Upper lobe of right lung (tissue), 1 donor: Measurements from ENCODE around the gene TSC1. TPM values are rescaled to one million over a fixed set of nuclear protein-coding genes. Genes with fewer than 3 reads are reported as not detected.

ENCODE experiments used
- ATAC-seq: fragments of 200-7000 bp; cut with Tn5 transposase; one replicate; pipeline ENCODE4 v1.9.1; 2020; ENCODE audit warnings: mild to moderate bottlenecking, moderate library complexity
- DNase-seq: peaks from one replicate; pipeline ENCODE4 v3.0.0-alpha.2; 2020
- H3K27ac ChIP-seq: fragments of 200-600 bp; one replicate; pipeline ENCODE4 v1.8.0; 2022
- H3K27me3 ChIP-seq: fragments of 200-600 bp; one replicate; pipeline ENCODE4 v1.8.0; 2022; ENCODE audit warnings: mild to moderate bottlenecking
- H3K36me3 ChIP-seq: fragments of 200-600 bp; one replicate; pipeline ENCODE4 v1.8.0; 2022
- H3K4me1 ChIP-seq: fragments of 200-600 bp; one replicate; pipeline ENCODE4 v1.8.0; 2022
- H3K4me3 ChIP-seq: fragments of 200-600 bp; one replicate; pipeline ENCODE4 v1.8.0; 2022; ENCODE audit warnings: mild to moderate bottlenecking
- H3K9me3 ChIP-seq: fragments of 200-600 bp; one replicate; pipeline ENCODE4 v1.8.0; 2022
- intact Hi-C: fragments of 100-400 bp; cut with DNase I; formaldehyde crosslinking; loops from one replicate; pipeline ENCODE4 v1.11.0; 2022
- total RNA-seq: library from RNA; stranded (reverse); fragmentation: NEBNext Ultra II Directional; extraction: Animal tissue kit (Norgen Biotek cat#: 25700); gene quantifications from one replicate; pipeline ENCODE4 v1.2.1, GENCODE V29; 2021
- TF ChIP-seq, protein P1 (sequence below): fragments of 200-600 bp; IDR thresholded peaks from one replicate; pipeline ENCODE4 v1.8.0; 2022; ENCODE audit warnings: antibody characterized with exemption
- donor health status: DM: no; HTN: yes; CAD: no; lungs with severe emphysema.

TSC1 gene
- total RNA-seq, 1 donor from 2014 or later: 44.9 TPM

DNA sequence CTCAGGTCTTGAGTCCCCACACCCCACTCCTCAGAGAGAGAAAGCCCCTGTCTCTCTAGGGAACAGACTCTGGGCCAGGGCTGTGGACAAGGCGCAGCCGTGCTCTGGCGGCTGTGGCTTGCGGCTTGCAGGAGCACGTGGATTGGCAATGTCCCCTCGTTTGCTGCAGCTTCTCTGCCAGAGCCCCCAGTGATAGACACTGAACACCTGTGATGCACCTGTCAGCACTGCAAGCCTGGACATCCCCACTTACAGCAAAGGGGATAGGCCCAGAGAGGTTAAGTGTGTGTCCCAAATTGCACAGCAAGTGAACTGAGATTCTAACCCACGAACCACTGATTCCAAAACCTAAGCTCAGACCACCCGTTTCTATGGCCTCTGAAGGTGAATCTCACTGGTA lies 41.1 kb upstream of the TSC1 start:
- DNase-seq (no peak), ATAC-seq (no peak)
- H3K36me3 ChIP-seq: no peaks in the 10 kb centered on the region
- no peaks in the 10 kb centered on the region for H3K4me1 ChIP-seq
- TF ChIP-seq, protein P1, sequence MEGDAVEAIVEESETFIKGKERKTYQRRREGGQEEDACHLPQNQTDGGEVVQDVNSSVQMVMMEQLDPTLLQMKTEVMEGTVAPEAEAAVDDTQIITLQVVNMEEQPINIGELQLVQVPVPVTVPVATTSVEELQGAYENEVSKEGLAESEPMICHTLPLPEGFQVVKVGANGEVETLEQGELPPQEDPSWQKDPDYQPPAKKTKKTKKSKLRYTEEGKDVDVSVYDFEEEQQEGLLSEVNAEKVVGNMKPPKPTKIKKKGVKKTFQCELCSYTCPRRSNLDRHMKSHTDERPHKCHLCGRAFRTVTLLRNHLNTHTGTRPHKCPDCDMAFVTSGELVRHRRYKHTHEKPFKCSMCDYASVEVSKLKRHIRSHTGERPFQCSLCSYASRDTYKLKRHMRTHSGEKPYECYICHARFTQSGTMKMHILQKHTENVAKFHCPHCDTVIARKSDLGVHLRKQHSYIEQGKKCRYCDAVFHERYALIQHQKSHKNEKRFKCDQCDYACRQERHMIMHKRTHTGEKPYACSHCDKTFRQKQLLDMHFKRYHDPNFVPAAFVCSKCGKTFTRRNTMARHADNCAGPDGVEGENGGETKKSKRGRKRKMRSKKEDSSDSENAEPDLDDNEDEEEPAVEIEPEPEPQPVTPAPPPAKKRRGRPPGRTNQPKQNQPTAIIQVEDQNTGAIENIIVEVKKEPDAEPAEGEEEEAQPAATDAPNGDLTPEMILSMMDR: no peak
- no peaks in the 10 kb centered on the region for H3K9me3 ChIP-seq
- intact Hi-C loops: no loop called here
- no peak overlapping the region for H3K27ac ChIP-seq
- H3K27me3 ChIP-seq: peaks cover 17% of the 10 kb centered on the region
- H3K4me3 ChIP-seq: no peak overlapping the region

DNA sequence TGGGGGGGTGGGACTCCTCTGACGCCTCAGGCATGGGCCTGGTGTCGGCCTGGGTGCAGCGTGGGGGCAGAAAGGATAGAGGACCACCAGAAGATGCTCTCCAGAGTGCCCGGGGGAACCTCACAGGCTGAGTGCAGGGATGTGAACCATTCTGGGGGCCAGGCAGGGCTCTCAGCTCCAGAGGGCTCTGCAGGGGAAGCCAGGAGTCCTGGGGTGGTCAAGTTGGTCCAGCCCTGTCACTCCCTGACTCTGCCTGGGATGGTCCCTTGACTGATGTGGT lies 40.6 kb upstream of the TSC1 start:
- no peak overlapping the region for H3K4me3 ChIP-seq
- intact Hi-C loops: no loop called here
- TF ChIP-seq, protein P1: no peak
- H3K27me3 ChIP-seq: peaks cover 17% of the 10 kb centered on the region
- no peak for ATAC-seq
- H3K9me3 ChIP-seq: no peaks in the 10 kb centered on the region
- H3K27ac ChIP-seq: no peak overlapping the region
- DNase-seq: no peak
- no peaks in the 10 kb centered on the region for H3K4me1 ChIP-seq
- no peaks in the 10 kb centered on the region for H3K36me3 ChIP-seq

DNA sequence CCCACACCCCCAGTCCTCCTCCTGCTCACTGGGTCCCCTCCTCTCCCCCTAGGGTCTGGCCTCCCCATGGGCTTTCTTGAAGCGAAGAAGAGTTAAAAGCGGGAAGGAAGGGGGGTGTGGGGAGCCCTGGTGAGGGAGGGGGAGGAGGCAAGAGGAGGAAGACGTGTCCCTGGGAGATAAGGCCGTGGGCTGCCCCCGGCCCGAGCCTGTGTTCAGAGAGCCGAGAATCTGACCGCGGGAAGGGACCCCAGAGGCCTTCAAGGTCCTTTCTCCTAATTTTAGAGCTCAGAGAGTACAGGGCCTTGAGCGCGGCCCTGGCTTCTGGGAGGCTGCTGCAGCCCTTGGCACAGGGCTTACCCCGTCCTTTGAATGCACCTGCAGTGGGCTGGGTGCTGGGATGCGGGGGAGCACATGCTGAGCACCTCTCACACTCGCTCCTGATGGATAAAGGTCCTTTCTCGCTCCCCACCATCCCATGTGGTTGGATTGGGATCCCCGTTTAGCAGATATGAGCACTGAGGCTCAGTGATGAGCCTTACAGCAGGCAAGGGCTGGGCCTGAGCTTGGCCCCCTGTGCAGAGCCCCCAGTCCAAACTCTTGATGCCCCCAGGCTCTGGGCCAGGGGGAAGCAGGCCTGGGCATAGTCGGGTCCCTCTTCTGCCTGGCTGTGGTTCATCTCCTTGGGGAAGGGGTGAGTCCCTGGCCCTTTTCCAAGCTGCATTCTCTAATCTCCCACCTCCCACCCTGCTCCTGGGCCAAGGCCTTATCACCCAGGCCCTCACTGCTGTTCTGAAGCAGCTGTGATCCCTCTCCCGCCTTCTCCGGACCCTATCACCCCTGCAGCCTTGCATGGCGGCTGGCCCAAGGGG lies 40.0 kb upstream of the TSC1 start:
- TF ChIP-seq, protein P1: no peak
- intact Hi-C loops: no loop called here
- Histone ChIP-seq H3K27ac (no peak overlapping the region), H3K4me1 (no peaks in the 10 kb centered on the region), H3K27me3 (peaks cover 20% of the 10 kb centered on the region), H3K9me3 (no peaks in the 10 kb centered on the region), H3K36me3 (no peaks in the 10 kb centered on the region), H3K4me3 (no peak overlapping the region)
- ATAC-seq (no peak), DNase-seq (no peak)

DNA sequence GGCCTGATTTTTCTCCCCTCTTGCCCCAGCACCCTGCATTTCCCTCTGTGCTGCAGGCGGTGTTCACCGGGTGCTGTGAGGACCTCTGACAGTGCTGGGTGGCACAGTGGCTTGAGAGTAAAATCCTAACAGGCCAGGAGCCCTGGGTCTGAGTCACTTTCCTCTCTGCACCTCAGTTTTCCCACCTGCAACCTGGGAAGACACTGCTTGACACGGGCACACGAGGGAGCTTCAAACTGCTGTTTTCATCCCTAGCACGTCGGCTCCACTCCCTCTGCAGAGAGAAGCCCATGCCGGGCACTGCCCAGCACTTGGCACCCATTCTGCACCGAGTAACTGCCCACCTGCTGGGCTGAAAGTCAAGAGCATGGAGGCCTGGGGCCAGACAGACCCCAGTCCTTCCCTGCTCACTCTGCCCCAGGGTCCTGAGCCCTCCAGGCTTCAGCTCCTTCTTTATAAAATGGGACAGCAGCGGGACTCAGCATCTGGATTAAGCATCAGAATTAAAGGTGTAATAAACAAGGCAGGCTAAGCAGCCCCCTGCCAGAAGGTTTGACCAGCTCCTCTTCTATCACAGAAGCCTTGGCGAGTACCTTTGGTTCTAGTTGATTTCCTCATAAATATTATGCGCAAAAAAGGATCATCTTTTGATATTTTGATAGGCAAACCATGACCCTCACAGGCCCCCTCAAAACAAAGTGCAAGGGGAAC lies 39.2 kb upstream of the TSC1 start:
- no peak overlapping the region for H3K4me3 ChIP-seq
- peaks cover 28% of the 10 kb centered on the region for H3K27me3 ChIP-seq
- H3K36me3 ChIP-seq: no peaks in the 10 kb centered on the region
- no peaks in the 10 kb centered on the region for H3K9me3 ChIP-seq
- ATAC-seq (no peak), DNase-seq (no peak)
- intact Hi-C loops: no loop called here
- no peak overlapping the region for H3K27ac ChIP-seq
- TF ChIP-seq, protein P1: no peak
- no peaks in the 10 kb centered on the region for H3K4me1 ChIP-seq

DNA sequence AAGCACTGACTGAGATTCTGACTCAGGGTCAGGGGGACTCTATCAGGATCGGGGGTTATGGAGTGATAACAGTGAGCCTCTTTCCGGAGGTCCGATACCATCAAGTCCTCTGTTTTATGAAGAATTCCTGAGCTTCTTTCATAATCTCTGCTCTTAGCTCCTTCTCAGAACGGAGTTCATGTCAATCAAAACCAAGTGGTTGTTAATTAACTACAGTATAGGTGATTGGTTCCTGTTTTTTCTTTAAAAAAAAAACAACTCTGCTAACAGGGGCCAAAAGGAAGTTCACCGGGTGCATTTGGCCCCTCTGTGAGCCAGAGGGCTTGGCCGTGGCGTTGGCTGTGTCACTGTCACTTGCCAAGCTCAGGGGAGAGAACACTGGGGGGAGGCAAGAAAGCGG lies 38.0 kb upstream of the TSC1 start:
- Histone ChIP-seq H3K9me3 (no peaks in the 10 kb centered on the region), H3K27ac (no peak overlapping the region), H3K4me3 (no peak overlapping the region), H3K27me3 (peaks cover 36% of the 10 kb centered on the region), H3K4me1 (no peaks in the 10 kb centered on the region), H3K36me3 (no peaks in the 10 kb centered on the region)
- TF ChIP-seq, protein P1: no peak
- ATAC-seq (no peak), DNase-seq (no peak)
- intact Hi-C loops: no loop called here
